Stimulated activated naive B cell treated with anti-CD40 and anti-IgM and Interleukin-4, amounts not matched to agents 10 μg/mL and 1 μg/mL and 100 μg/mL, for 72 hours (primary cell): ENCODE results near the gene ANTKMT.

Experiments used
- ATAC-seq, 2 donors: fragments of 150-1000 bp; cut with Tn5 transposase; replicated peaks; 2 replicates each; pipeline ENCODE4 v1.10.0; 2021; ENCODE audit warnings: moderate library complexity in 1 of 2
- DNase-seq: peaks from one replicate; pipeline ENCODE4 v3.0.0; 2021
- H3K27ac Mint-ChIP-seq: one replicate; pipeline ENCODE4 v1.8.0; 2022; ENCODE audit warnings: mild to moderate bottlenecking, mixed read lengths
- H3K27me3 Mint-ChIP-seq, 2 donors: one replicate each; pipeline ENCODE4 v1.8.0; 2022; ENCODE audit warnings: mixed read lengths in 2 of 2
- H3K36me3 Mint-ChIP-seq, 2 donors: one replicate each; pipeline ENCODE4 v1.8.0; 2022; ENCODE audit warnings: mixed read lengths in 2 of 2, mild to moderate bottlenecking in 1 of 2
- H3K4me1 Mint-ChIP-seq, 2 donors: one replicate each; pipeline ENCODE4 v1.8.0; 2022; ENCODE audit warnings: mixed read lengths in 2 of 2, mild to moderate bottlenecking in 1 of 2
- H3K4me3 Mint-ChIP-seq, 2 donors: one replicate each; pipeline ENCODE4 v1.8.0; 2022; ENCODE audit warnings: mild to moderate bottlenecking in 2 of 2, mixed read lengths in 2 of 2, moderate library complexity in 1 of 2
- H3K9me3 Mint-ChIP-seq, 2 donors: one replicate each; pipeline ENCODE4 v1.8.0; 2022; ENCODE audit warnings: mixed read lengths in 2 of 2, mild to moderate bottlenecking in 1 of 2

The ANTKMT gene

GRCh38 chr16:728890-729744 is 8.2 kb downstream of the ANTKMT start:
- Mint-ChIP-seq H3K4me3 (peak overlapping the region; percentile 76 to 78), H3K9me3 (no peaks in the 10 kb centered on the region), H3K4me1 (peaks cover 3 to 14% of the 10 kb centered on the region in 2 donors), H3K27ac (no peak overlapping the region), H3K27me3 (no peaks in the 10 kb centered on the region), H3K36me3 (peaks cover 9 to 11% of the 10 kb centered on the region in 2 donors)
- DNase-seq, result no peak
- no peak for ATAC-seq

- no peak overlapping the region for H3K27ac Mint-ChIP-seq
- no peaks in the 10 kb centered on the region for H3K9me3 Mint-ChIP-seq
- ATAC-seq (no peak), DNase-seq (no peak)
- peak overlapping the region; percentile 16 to 36 for H3K4me3 Mint-ChIP-seq
- H3K4me1 Mint-ChIP-seq, result peaks cover 3 to 14% of the 10 kb centered on the region in 2 donors
- no peaks in the 10 kb centered on the region for H3K27me3 Mint-ChIP-seq
- H3K36me3 Mint-ChIP-seq, result peaks cover 9 to 15% of the 10 kb centered on the region in 2 donors
Measured at GRCh38 chr16:729768-730665, 9.1 kb downstream of the ANTKMT start.

GRCh38 chr16:730666-731509 is 9.9 kb downstream of the ANTKMT start:
- Mint-ChIP-seq H3K36me3 (peaks cover 13 to 24% of the 10 kb centered on the region in 2 donors), H3K4me1 (peaks cover 4 to 15% of the 10 kb centered on the region in 2 donors), H3K4me3 (no peak overlapping the region), H3K27ac (peak overlapping the region; percentile 14), H3K27me3 (no peaks in the 10 kb centered on the region), H3K9me3 (no peaks in the 10 kb centered on the region)
- DNase-seq (no peak), ATAC-seq (no peak)

GRCh38 chr16:732332-732731 is 11.4 kb downstream of the ANTKMT start:
- no peak overlapping the region for H3K4me3 Mint-ChIP-seq
- H3K27ac Mint-ChIP-seq, result peak overlapping the region; percentile 56
- no peak for ATAC-seq

GRCh38 chr16:732936-733335 is 12.0 kb downstream of the ANTKMT start:
- Mint-ChIP-seq H3K4me1 (peaks cover 7 to 14% of the 10 kb centered on the region in 2 donors), H3K4me3 (no peak overlapping the region), H3K27me3 (no peaks in the 10 kb centered on the region), H3K27ac (peak overlapping the region; percentile 56), H3K9me3 (no peaks in the 10 kb centered on the region), H3K36me3 (peaks cover 23 to 39% of the 10 kb centered on the region in 2 donors)
- ATAC-seq (no peak), DNase-seq (no peak)

More at GRCh38 chr16:732332-732731, 11.4 kb downstream of the ANTKMT start:
- peaks cover 19 to 35% of the 10 kb centered on the region in 2 donors for H3K36me3 Mint-ChIP-seq
- H3K4me1 Mint-ChIP-seq, result peaks cover 4 to 8% of the 10 kb centered on the region in 2 donors
- no peaks in the 10 kb centered on the region for H3K27me3 Mint-ChIP-seq
- DNase-seq, result no peak
- H3K9me3 Mint-ChIP-seq, result no peaks in the 10 kb centered on the region

- Mint-ChIP-seq H3K36me3 (peaks cover 25 to 41% of the 10 kb centered on the region in 2 donors), H3K27ac (no peak overlapping the region), H3K4me3 (no peak overlapping the region)
Measured at GRCh38 chr16:733382-734207, 12.6 kb downstream of the ANTKMT start.

GRCh38 chr16:734208-734980 is 13.4 kb downstream of the ANTKMT start:
- H3K4me1 Mint-ChIP-seq, result peaks cover 11 to 29% of the 10 kb centered on the region in 2 donors
- no peak overlapping the region for H3K27ac Mint-ChIP-seq
- H3K9me3 Mint-ChIP-seq, result no peaks in the 10 kb centered on the region
- DNase-seq, result no peak
- no peak overlapping the region for H3K4me3 Mint-ChIP-seq
- H3K36me3 Mint-ChIP-seq, result peaks cover 27 to 41% of the 10 kb centered on the region in 2 donors
- no peaks in the 10 kb centered on the region for H3K27me3 Mint-ChIP-seq
- no peak for ATAC-seq

More at GRCh38 chr16:733382-734207, 12.6 kb downstream of the ANTKMT start:
- ATAC-seq (no peak), DNase-seq (no peak)
- Mint-ChIP-seq H3K9me3 (no peaks in the 10 kb centered on the region), H3K27me3 (no peaks in the 10 kb centered on the region), H3K4me1 (peaks cover 9 to 21% of the 10 kb centered on the region in 2 donors)

GRCh38 chr16:734981-735881 is 14.3 kb downstream of the ANTKMT start:
- no peak overlapping the region for H3K4me3 Mint-ChIP-seq
- H3K9me3 Mint-ChIP-seq, result no peaks in the 10 kb centered on the region
- peaks cover 27 to 41% of the 10 kb centered on the region in 2 donors for H3K36me3 Mint-ChIP-seq
- DNase-seq (no peak), ATAC-seq (no peak)
- no peak overlapping the region for H3K27ac Mint-ChIP-seq
- H3K27me3 Mint-ChIP-seq, result no peaks in the 10 kb centered on the region
- peaks cover 14 to 37% of the 10 kb centered on the region in 2 donors for H3K4me1 Mint-ChIP-seq

GRCh38 chr16:735982-736453 is 15.1 kb downstream of the ANTKMT start:
- Mint-ChIP-seq H3K4me1 (peaks cover 14 to 38% of the 10 kb centered on the region in 2 donors), H3K36me3 (peaks cover 27 to 41% of the 10 kb centered on the region in 2 donors), H3K4me3 (no peak overlapping the region), H3K27me3 (no peaks in the 10 kb centered on the region), H3K27ac (no peak overlapping the region), H3K9me3 (no peaks in the 10 kb centered on the region)
- DNase-seq (no peak), ATAC-seq (no peak)

- Mint-ChIP-seq H3K27ac (no peak overlapping the region), H3K36me3 (peaks cover 27 to 41% of the 10 kb centered on the region in 2 donors), H3K4me1 (peaks cover 14 to 38% of the 10 kb centered on the region in 2 donors), H3K4me3 (no peak overlapping the region), H3K27me3 (no peaks in the 10 kb centered on the region), H3K9me3 (no peaks in the 10 kb centered on the region)
- ATAC-seq (no peak), DNase-seq (no peak)
Measured at GRCh38 chr16:736936-737481, 16.1 kb downstream of the ANTKMT start.

- H3K36me3 Mint-ChIP-seq, result peaks cover 18 to 26% of the 10 kb centered on the region in 2 donors
- H3K9me3 Mint-ChIP-seq, result no peaks in the 10 kb centered on the region
- peak overlapping the region; percentile 91 for H3K27ac Mint-ChIP-seq
- H3K4me1 Mint-ChIP-seq, result peaks cover 14 to 38% of the 10 kb centered on the region in 2 donors
- ATAC-seq (peak in 1 of 2 donors; percentile 2), DNase-seq (no peak)
- H3K4me3 Mint-ChIP-seq, result peak overlapping the region; percentile 84 to 89
- H3K27me3 Mint-ChIP-seq, result no peaks in the 10 kb centered on the region
Measured at GRCh38 chr16:739560-740458, 18.9 kb downstream of the ANTKMT start.
